MM.1S (cell line): ENCODE results near the gene ARHGAP40.

Source experiments
- EZH2 ChIP-seq: fragments of 300-600 bp; sonication (generic); optimal IDR thresholded peaks from 2 replicates; pipeline ENCODE3; 2017; ENCODE audit warnings: low read depth, mild to moderate bottlenecking, antibody characterized with exemption, low read length, mixed read lengths
- EZH2phosphoT487 ChIP-seq: fragments of 300-600 bp; sonication (generic); IDR thresholded peaks from 2 replicates; pipeline ENCODE4 v1.6.1; 2018; ENCODE audit warnings: antibody characterized with exemption, low read length
- TF ChIP-seq, protein P1 (sequence below): fragments of 300-600 bp; sonication (generic); IDR thresholded peaks from 2 replicates; pipeline ENCODE4 v1.5.1; 2016; ENCODE audit warnings: antibody characterized with exemption, low read length, mixed read lengths

DNA sequence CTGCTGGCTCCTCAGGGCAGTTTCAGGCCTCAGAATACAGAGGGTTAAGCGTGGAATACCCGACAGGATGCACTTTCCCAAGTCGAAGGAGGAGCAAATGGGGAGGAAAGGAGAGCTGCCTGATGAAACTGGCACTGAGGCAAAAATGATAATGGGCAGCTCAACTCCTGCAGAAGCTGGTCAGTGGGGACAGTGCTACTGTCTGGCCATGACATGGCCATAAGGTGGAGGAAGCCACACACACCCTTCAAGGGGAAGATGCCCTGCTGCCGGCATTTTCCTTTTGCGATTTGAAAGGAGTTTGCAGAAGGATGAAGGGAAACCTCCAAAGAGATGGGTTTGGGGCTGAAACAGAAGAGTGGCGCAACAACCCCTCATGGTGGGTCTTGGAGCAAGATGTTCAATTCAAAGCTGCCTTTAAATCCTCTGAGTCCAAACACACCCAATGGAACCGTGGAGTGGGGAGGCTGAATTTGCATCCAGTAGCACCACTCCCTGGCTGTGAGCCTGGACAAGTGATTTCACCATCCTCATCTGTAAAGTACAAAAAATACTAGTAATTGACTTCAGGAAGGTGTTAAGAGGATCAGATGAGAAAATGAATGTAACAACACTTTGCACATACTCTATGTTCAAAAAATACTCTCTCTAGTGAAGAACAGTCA lies 17.4 kb upstream of the ARHGAP40 start:
- TF ChIP-seq, protein P1, sequence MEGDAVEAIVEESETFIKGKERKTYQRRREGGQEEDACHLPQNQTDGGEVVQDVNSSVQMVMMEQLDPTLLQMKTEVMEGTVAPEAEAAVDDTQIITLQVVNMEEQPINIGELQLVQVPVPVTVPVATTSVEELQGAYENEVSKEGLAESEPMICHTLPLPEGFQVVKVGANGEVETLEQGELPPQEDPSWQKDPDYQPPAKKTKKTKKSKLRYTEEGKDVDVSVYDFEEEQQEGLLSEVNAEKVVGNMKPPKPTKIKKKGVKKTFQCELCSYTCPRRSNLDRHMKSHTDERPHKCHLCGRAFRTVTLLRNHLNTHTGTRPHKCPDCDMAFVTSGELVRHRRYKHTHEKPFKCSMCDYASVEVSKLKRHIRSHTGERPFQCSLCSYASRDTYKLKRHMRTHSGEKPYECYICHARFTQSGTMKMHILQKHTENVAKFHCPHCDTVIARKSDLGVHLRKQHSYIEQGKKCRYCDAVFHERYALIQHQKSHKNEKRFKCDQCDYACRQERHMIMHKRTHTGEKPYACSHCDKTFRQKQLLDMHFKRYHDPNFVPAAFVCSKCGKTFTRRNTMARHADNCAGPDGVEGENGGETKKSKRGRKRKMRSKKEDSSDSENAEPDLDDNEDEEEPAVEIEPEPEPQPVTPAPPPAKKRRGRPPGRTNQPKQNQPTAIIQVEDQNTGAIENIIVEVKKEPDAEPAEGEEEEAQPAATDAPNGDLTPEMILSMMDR: no peak
- TF ChIP-seq EZH2phosphoT487 (no peak), EZH2 (no peak)
